Neural progenitor cell (in vitro differentiated cells): Measurements from ENCODE around the gene GNA15. TPM values are rescaled to one million over a fixed set of nuclear protein-coding genes. Genes with fewer than 3 reads are reported as not detected.

Source experiments
- DNase-seq: peaks from one replicate; pipeline ENCODE4 v3.0.0-alpha.2; 2016; ENCODE audit warnings: low spot score
- H2AFZ ChIP-seq: fragments of 200-600 bp; sonication (generic); replicated peaks from 2 replicates; pipeline ENCODE4 v1.6.1; 2016; ENCODE audit warnings: antibody characterized with exemption
- H3F3A ChIP-seq: fragments of 200-600 bp; sonication (generic); 2 replicates; pipeline ENCODE4 v1.6.1; 2016; ENCODE audit warnings: antibody characterized with exemption, low read depth
- H3K27ac ChIP-seq: fragments of 200-600 bp; sonication (generic); 2 replicates; pipeline ENCODE4 v1.5.1; 2016; ENCODE audit warnings: mild to moderate bottlenecking
- H3K27me3 ChIP-seq: fragments of 200-600 bp; sonication (generic); 2 replicates; pipeline ENCODE4 v1.6.1; 2016; ENCODE audit warnings: mild to moderate bottlenecking, moderate library complexity
- H3K36me3 ChIP-seq: fragments of 200-600 bp; sonication (generic); 2 replicates; pipeline ENCODE4 v1.5.1; 2016
- H3K4me1 ChIP-seq: fragments of 200-600 bp; sonication (generic); 2 replicates; pipeline ENCODE4 v1.6.1; 2016; ENCODE audit warnings: mixed run types
- H3K4me2 ChIP-seq: fragments of 200-600 bp; sonication (generic); 2 replicates; pipeline ENCODE4 v1.6.1; 2016
- H3K4me3 ChIP-seq: fragments of 200-600 bp; sonication (generic); 2 replicates; pipeline ENCODE4 v1.5.1; 2016
- H3K79me2 ChIP-seq: fragments of 200-600 bp; sonication (generic); 2 replicates; pipeline ENCODE4 v1.6.1; 2016; ENCODE audit warnings: low read depth
- H3K9ac ChIP-seq: fragments of 200-600 bp; sonication (generic); 2 replicates; pipeline ENCODE4 v1.6.1; 2016
- H3K9me3 ChIP-seq: fragments of 200-600 bp; sonication (generic); 2 replicates; pipeline ENCODE4 v1.5.1; 2016; ENCODE audit warnings: low read depth
- H4K20me1 ChIP-seq: fragments of 200-600 bp; sonication (generic); 2 replicates; pipeline ENCODE4 v1.6.1; 2016; ENCODE audit warnings: low read depth
- H3K27ac Mint-ChIP-seq: 3 replicates; pipeline ENCODE4 v1.8.0; 2021; ENCODE audit warnings: mixed read lengths
- H3K27me3 Mint-ChIP-seq: 2 replicates; pipeline ENCODE4 v1.8.0; 2022; ENCODE audit warnings: low read depth, mild to moderate bottlenecking, inconsistent platforms, moderate library complexity, mixed read lengths; ENCODE audit not compliant: insufficient read depth
- H3K36me3 Mint-ChIP-seq: 3 replicates; pipeline ENCODE4 v1.8.0; 2021; ENCODE audit warnings: mixed read lengths
- H3K4me1 Mint-ChIP-seq: 3 replicates; pipeline ENCODE4 v1.8.0; 2021; ENCODE audit warnings: mixed read lengths
- H3K4me3 Mint-ChIP-seq: 3 replicates; pipeline ENCODE4 v1.8.0; 2021; ENCODE audit warnings: mild to moderate bottlenecking, moderate library complexity, mixed read lengths
- H3K9me3 Mint-ChIP-seq: 3 replicates; pipeline ENCODE4 v1.8.0; 2020; ENCODE audit warnings: mixed read lengths
- EZH2 ChIP-seq: fragments of 200-600 bp; sonication (generic); IDR thresholded peaks from 2 replicates; pipeline ENCODE4 v1.6.1; 2017; ENCODE audit warnings: antibody characterized with exemption, mild to moderate bottlenecking, moderate library complexity
- EZH2phosphoT487 ChIP-seq: fragments of 200-600 bp; sonication (generic); IDR thresholded peaks from 2 replicates; pipeline ENCODE4 v1.6.1; 2017; ENCODE audit warnings: antibody characterized with exemption
- total RNA-seq: library from RNA; depleted of rRNA; stranded (reverse); fragments of >200 nt; gene quantifications from 2 replicates; pipeline ENCODE4 v1.2.3, GENCODE V29; 2015; ENCODE audit warnings: low replicate concordance
- TF ChIP-seq, protein P1 (sequence below): fragments of 200-600 bp; sonication (generic); IDR thresholded peaks from 2 replicates; pipeline ENCODE4 v1.5.1; 2017; ENCODE audit warnings: antibody characterized with exemption, mild to moderate bottlenecking

The GNA15 gene
- total RNA-seq, 1 donor from 2014 or later = not detected

DNA sequence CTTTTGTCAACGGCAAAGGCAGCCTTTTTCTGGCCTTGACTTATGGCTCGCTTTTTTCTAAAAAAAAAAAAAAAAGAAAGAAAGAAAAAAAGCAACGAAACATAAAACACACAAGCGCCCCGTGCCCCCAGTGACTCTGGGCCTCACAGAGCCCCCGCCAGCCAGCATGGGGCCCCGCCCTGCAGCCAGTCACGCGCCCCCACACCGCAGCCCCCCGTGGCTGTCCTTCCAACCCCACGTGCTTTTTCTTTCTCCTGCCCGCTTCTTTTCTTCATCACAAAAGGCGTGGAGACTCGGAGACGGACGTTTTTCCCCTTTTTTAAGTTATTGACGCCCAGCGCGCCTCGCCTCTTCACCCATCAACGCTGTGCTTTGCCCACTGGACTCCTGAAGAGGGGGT is 14.4 kb upstream of the GNA15 start:
- no peak overlapping the region for H3K4me3 ChIP-seq
- no peak for DNase-seq
- no peaks in the 10 kb centered on the region for H3K9me3 Mint-ChIP-seq
- H4K20me1 ChIP-seq = no peaks in the 10 kb centered on the region
- H3K36me3 Mint-ChIP-seq = no peaks in the 10 kb centered on the region
- H3K79me2 ChIP-seq = no peaks in the 10 kb centered on the region
- H3K4me3 Mint-ChIP-seq = no peak overlapping the region
- no peaks in the 10 kb centered on the region for H3K36me3 ChIP-seq
- H2AFZ ChIP-seq = no peak overlapping the region
- H3K27me3 Mint-ChIP-seq = peaks cover 2% of the 10 kb centered on the region
- H3K4me1 Mint-ChIP-seq = peaks cover 10% of the 10 kb centered on the region
- no peak overlapping the region for H3K27ac ChIP-seq
- H3K4me1 ChIP-seq = no peaks in the 10 kb centered on the region
- no peaks in the 10 kb centered on the region for H3K9me3 ChIP-seq
- TF ChIP-seq EZH2phosphoT487 (no peak), EZH2 (no peak)
- TF ChIP-seq, protein P1, sequence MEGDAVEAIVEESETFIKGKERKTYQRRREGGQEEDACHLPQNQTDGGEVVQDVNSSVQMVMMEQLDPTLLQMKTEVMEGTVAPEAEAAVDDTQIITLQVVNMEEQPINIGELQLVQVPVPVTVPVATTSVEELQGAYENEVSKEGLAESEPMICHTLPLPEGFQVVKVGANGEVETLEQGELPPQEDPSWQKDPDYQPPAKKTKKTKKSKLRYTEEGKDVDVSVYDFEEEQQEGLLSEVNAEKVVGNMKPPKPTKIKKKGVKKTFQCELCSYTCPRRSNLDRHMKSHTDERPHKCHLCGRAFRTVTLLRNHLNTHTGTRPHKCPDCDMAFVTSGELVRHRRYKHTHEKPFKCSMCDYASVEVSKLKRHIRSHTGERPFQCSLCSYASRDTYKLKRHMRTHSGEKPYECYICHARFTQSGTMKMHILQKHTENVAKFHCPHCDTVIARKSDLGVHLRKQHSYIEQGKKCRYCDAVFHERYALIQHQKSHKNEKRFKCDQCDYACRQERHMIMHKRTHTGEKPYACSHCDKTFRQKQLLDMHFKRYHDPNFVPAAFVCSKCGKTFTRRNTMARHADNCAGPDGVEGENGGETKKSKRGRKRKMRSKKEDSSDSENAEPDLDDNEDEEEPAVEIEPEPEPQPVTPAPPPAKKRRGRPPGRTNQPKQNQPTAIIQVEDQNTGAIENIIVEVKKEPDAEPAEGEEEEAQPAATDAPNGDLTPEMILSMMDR = no peak
- H3K4me2 ChIP-seq = no peak overlapping the region
- H3K9ac ChIP-seq = no peak overlapping the region
- H3K27me3 ChIP-seq = no peaks in the 10 kb centered on the region
- no peaks in the 10 kb centered on the region for H3F3A ChIP-seq
- peak overlapping the region; percentile 42 for H3K27ac Mint-ChIP-seq

- H4K20me1 ChIP-seq = no peaks in the 10 kb centered on the region
- H2AFZ ChIP-seq = no peak overlapping the region
- no peak overlapping the region for H3K4me2 ChIP-seq
- H3K79me2 ChIP-seq = no peaks in the 10 kb centered on the region
- Mint-ChIP-seq H3K27ac (peak overlapping the region; percentile 42), H3K4me1 (peaks cover 10% of the 10 kb centered on the region), H3K9me3 (no peaks in the 10 kb centered on the region), H3K36me3 (no peaks in the 10 kb centered on the region), H3K4me3 (no peak overlapping the region), H3K27me3 (peaks cover 2% of the 10 kb centered on the region)
- H3K4me1 ChIP-seq = no peaks in the 10 kb centered on the region
- H3K36me3 ChIP-seq = no peaks in the 10 kb centered on the region
- H3F3A ChIP-seq = no peaks in the 10 kb centered on the region
- no peaks in the 10 kb centered on the region for H3K27me3 ChIP-seq
- no peak overlapping the region for H3K27ac ChIP-seq
- H3K4me3 ChIP-seq = no peak overlapping the region
- DNase-seq = no peak
- H3K9me3 ChIP-seq = no peaks in the 10 kb centered on the region
- TF ChIP-seq EZH2 (no peak), EZH2phosphoT487 (no peak)
- TF ChIP-seq, protein P1 = no peak
- no peak overlapping the region for H3K9ac ChIP-seq
Observed at GRCh38 chr19:3121821-3122511, 13.9 kb upstream of the GNA15 start.

- H3K4me2 ChIP-seq = no peak overlapping the region
- Mint-ChIP-seq H3K4me1 (peaks cover 10% of the 10 kb centered on the region), H3K36me3 (no peaks in the 10 kb centered on the region), H3K27ac (no peak overlapping the region), H3K9me3 (no peaks in the 10 kb centered on the region), H3K27me3 (peaks cover 2% of the 10 kb centered on the region), H3K4me3 (no peak overlapping the region)
- H4K20me1 ChIP-seq = no peaks in the 10 kb centered on the region
- H3K27me3 ChIP-seq = no peaks in the 10 kb centered on the region
- no peak overlapping the region for H3K9ac ChIP-seq
- no peaks in the 10 kb centered on the region for H3K4me1 ChIP-seq
- no peaks in the 10 kb centered on the region for H3F3A ChIP-seq
- no peak overlapping the region for H3K27ac ChIP-seq
- H2AFZ ChIP-seq = no peak overlapping the region
- DNase-seq = no peak
- no peaks in the 10 kb centered on the region for H3K36me3 ChIP-seq
- H3K79me2 ChIP-seq = no peaks in the 10 kb centered on the region
- TF ChIP-seq EZH2 = no peak
- TF ChIP-seq, protein P1 = no peak
- no peak for TF ChIP-seq EZH2phosphoT487
- no peaks in the 10 kb centered on the region for H3K9me3 ChIP-seq
- no peak overlapping the region for H3K4me3 ChIP-seq
Observed at GRCh38 chr19:3122512-3122870, 13.3 kb upstream of the GNA15 start.
